GM10266 (cell line): Measurements from ENCODE around the gene CITED2.
A peak's percentile ranks its signal among the peaks of the same experiment; 100 is the strongest.

ENCODE experiments used
- DNase-seq: peaks from one replicate; pipeline ENCODE4 v3.0.0; 2012; ENCODE audit errors: extremely low spot score
- CTCF ChIP-seq: IDR thresholded peaks from 2 replicates; pipeline ENCODE4 v1.5.1; 2012; ENCODE audit warnings: mild to moderate bottlenecking, low read depth; ENCODE audit not compliant: control insufficient read depth, insufficient read depth; ENCODE audit errors: missing control alignments

Gene CITED2

DNA sequence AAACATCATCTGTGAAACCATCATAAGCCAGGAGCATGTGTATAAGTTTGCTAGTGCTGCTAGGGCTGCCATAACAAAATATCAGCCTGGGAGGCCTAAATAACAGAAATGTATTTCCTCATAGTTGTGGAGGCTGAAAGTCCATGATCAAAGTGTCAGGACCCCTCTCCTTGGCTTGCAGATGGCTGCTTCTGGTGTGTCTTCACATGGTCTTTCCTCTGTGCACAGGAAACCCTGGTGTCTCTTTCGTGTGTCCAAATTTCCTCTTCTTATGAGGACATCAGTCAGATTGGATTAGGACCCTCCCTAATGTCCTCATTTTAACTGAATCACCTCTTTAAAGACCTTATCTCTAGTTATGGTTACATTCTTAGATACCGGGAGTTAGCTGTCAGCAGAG, 6.2 kb upstream of the CITED2 start:
- DNase-seq = no peak
- TF ChIP-seq CTCF = no peak

GRCh38 chr6:139380168-139380567, 5.7 kb upstream of the CITED2 start:
- no peak for TF ChIP-seq CTCF
- no peak for DNase-seq

DNA sequence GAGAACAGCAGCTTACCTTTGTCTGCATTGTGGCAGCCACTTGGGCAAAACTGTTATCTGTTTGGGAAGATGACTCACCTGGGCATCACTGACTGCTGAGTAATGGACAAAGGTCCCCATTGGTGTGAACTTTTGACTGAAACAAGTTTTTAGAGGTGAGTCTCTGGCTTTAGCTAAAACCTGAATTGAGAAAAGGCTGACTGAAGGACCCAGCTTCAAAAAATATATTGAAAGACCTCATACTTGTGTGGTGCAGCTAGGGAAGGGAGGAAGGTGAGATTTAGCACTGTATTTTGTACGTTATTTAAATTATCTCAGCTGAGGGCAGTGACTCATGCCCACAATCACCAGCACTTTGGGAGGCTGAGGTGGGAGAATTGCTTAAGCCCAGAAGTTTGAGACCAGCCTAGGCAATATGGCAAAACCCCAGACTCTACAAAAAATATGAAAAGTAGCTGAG, 4.5 kb upstream of the CITED2 start:
- no peak for DNase-seq
- TF ChIP-seq CTCF = no peak

- TF ChIP-seq CTCF = no peak
- no peak for DNase-seq
These were observed 3.8 kb upstream of the CITED2 start for GRCh38 chr6:139378226-139378625.

GRCh38 chr6:139376604-139377218, 2.3 kb upstream of the CITED2 start:
- no peak for DNase-seq
- no peak for TF ChIP-seq CTCF

GRCh38 chr6:139376017-139376330, 1.5 kb upstream of the CITED2 start:
- TF ChIP-seq CTCF = no peak
- DNase-seq = peak; percentile 40

GRCh38 chr6:139375226-139376016, 973 bp upstream of the CITED2 start:
- peak; percentile 74 for DNase-seq

More at GRCh38 chr6:139375226-139376016, 973 bp upstream of the CITED2 start:
- no peak for TF ChIP-seq CTCF
